ENCODE results near the gene SEPTIN12.
"Not testable (repeated sequence)": the region's sequence is repeated elsewhere in the genome, so short reads cannot be mapped to it uniquely, and the experiment has no call there.

SEPTIN12 gene

GRCh38 chr16:4752351-4753100, 35.6 kb downstream of the SEPTIN12 start:
- DNase-seq, result no peak

- no peak for DNase-seq
Measured at GRCh38 chr16:4750896-4751295, 37.2 kb downstream of the SEPTIN12 start.

- DNase-seq, result no peak
Measured at GRCh38 chr16:4749700-4750257, 38.4 kb downstream of the SEPTIN12 start.

GRCh38 chr16:4748682-4749411, 39.3 kb downstream of the SEPTIN12 start:
- DNase-seq, result no peak

- no peak for DNase-seq
Measured at GRCh38 chr16:4747906-4748681, 40.1 kb downstream of the SEPTIN12 start.

- no peak for DNase-seq
Measured at GRCh38 chr16:4746991-4747574, 41.1 kb downstream of the SEPTIN12 start.

GRCh38 chr16:4746215-4746614, 41.9 kb downstream of the SEPTIN12 start:
- no peak for DNase-seq

GRCh38 chr16:4745274-4745569, 42.9 kb downstream of the SEPTIN12 start:
- DNase-seq, result no peak

- no peak for DNase-seq
Measured at GRCh38 chr16:4744555-4745273, 43.4 kb downstream of the SEPTIN12 start.

GRCh38 chr16:4743226-4743878, 44.8 kb downstream of the SEPTIN12 start:
- DNase-seq, result no peak

- not testable (repeated sequence) for DNase-seq
Measured at GRCh38 chr16:4738370-4738769, 49.8 kb downstream of the SEPTIN12 start.

GRCh38 chr16:4737545-4737944, 50.6 kb downstream of the SEPTIN12 start:
- DNase-seq, result no peak

GRCh38 chr16:4736546-4736945, 51.6 kb downstream of the SEPTIN12 start:
- DNase-seq, result no peak

GRCh38 chr16:4734730-4735535, 53.2 kb downstream of the SEPTIN12 start:
- DNase-seq, result peak; percentile 91

GRCh38 chr16:4734063-4734729, 53.9 kb downstream of the SEPTIN12 start, which contains the start of the genes ANKS3 and DNAAF8:
Gene ANKS3 (minus strand): TSS chr16:4734271. CDS start chr16:4730149, 4,122 bp downstream.
Gene DNAAF8 (plus strand): TSS chr16:4734537. CDS start chr16:4736515, 1,978 bp downstream.
- DNase-seq, result peak; percentile 76

- no peak for DNase-seq
Measured at GRCh38 chr16:4733747-4734062, 54.4 kb downstream of the SEPTIN12 start.

- no peak for DNase-seq
Measured at GRCh38 chr16:4733211-4733742, 54.9 kb downstream of the SEPTIN12 start.

GRCh38 chr16:4729876-4730275, 58.3 kb downstream of the SEPTIN12 start:
- DNase-seq, result no peak

- DNase-seq, result no peak
Measured at GRCh38 chr16:4728676-4729075, 59.5 kb downstream of the SEPTIN12 start.

All from CD4-positive, alpha-beta T cell treated with Interferon gamma for 1 hour (primary cell).